Urinary bladder (tissue), 4 donors: ENCODE measurements around the gene BHMT. TPM values are rescaled to one million over a fixed set of nuclear protein-coding genes. Genes with fewer than 3 reads are reported as not detected.
"Not testable (repeated sequence)": the region's sequence is repeated elsewhere in the genome, so short reads cannot be mapped to it uniquely, and the experiment has no call there.

Experiments used
- DNase-seq: peaks from one replicate; pipeline ENCODE4 v3.0.0-alpha.2; 2015; ENCODE audit errors: extremely low spot score
- H3K27ac ChIP-seq: one replicate; pipeline ENCODE4 v1.5.1; 2013; ENCODE audit warnings: low read depth, mild to moderate bottlenecking, moderate library complexity
- H3K36me3 ChIP-seq: one replicate; pipeline ENCODE4 v1.6.1; 2013; ENCODE audit warnings: mild to moderate bottlenecking, moderate library complexity; ENCODE audit not compliant: insufficient read depth
- H3K4me1 ChIP-seq: one replicate; pipeline ENCODE4 v1.6.1; 2013; ENCODE audit warnings: mild to moderate bottlenecking, moderate library complexity; ENCODE audit not compliant: insufficient read depth
- H3K4me3 ChIP-seq: one replicate; pipeline ENCODE4 v1.5.1; 2013; ENCODE audit warnings: low read depth, low read length
- WGBS: extraction: QIAGEN DNeasy Blood & Tissue Kit; methylation state at CpG from one replicate; pipeline ENCODE4 v1.1.7; 2013; 5-methylcytosine and 5-hydroxymethylcytosine counted together
- polyA plus RNA-seq: library from polyadenylated mRNA; stranded (reverse); fragments of 200-250 nt; gene quantifications from one replicate; pipeline ENCODE4 v1.2.3, GENCODE V29; 2013
- total RNA-seq: library from RNA; depleted of rRNA; stranded (reverse); fragments of >200 nt; gene quantifications from one replicate; pipeline ENCODE4 v1.2.3, GENCODE V29; 2014
- donor health status: healthy with polysubstance abuse.
- donor health status: healthy.

BHMT gene
- total and polyA plus RNA-seq, 2 donors, result 8.2 to 11.6 TPM

DNA sequence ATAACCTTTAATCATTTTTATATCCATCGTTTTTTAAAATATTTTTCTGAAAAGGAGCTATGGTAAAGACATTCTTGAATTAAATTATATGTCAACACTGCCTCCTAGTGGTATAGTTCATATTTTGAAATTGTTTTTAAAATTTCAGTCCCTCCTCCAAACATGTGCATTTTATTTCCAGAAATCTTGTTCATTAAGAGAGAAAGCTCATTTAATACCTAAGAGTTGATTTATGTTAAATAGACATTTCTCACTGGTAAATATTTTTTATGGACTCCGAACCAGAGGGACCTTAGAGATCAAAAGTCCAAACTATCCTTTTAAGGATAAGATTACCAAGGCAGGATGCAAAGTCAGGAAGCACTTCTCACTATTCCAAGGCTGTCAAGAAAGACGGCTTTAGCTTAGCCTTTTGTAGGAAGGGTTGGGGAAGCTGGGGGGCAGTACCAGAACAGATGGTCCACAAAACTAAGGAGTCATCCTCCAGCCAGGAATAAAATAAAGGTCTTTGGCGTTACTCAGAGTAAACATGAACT is 21.6 kb downstream of the BHMT start:
- DNase-seq, result no peak
- Histone ChIP-seq H3K4me3 (no peak overlapping the region), H3K27ac (no peak overlapping the region), H3K4me1 (no peaks in the 10 kb centered on the region), H3K36me3 (no peaks in the 10 kb centered on the region)
- WGBS, result 5% methylated on average over 4 of the region's 4 CpGs

DNA sequence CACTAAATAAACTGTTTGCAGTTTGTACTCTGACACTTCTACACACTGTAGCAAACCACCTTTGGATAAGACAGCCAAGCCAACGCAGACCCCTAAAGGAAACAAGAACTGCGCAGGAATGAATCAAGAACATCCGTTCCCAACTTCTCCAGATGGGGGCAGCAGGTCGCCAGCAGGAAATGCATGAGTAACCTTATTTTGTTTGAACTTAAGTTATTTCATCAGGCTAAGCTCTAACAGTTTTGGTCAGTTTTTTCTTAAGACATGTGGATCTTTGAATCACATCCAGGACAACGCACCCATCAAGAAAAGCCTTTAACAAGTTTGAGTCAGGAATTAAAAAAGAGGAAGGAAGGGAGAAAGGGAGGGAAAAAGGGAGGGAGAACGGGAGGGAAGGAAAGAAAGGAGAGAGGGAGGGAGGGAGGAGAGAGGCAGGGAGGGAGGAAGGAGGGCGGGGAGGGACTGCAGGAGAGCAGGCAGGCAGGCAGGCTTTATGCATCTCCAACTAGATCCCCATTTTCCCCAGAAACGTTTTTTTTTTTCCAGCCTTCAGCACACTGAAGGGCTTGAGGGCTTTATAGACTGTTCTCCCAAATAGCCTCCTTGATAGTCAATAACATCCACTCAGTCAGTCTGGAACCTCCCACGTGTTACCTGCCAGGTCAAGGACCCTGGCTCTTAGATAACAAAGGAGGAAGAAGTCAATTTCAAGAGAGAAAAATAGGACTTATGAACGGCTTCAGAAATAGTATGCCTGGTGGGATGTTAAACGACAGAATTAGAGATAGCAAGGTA is 22.2 kb downstream of the BHMT start:
- Histone ChIP-seq H3K27ac (no peak overlapping the region), H3K4me1 (no peaks in the 10 kb centered on the region), H3K36me3 (no peaks in the 10 kb centered on the region), H3K4me3 (no peak overlapping the region)
- WGBS, result 3% methylated on average over 11 of the region's 11 CpGs
- DNase-seq, result peak; percentile 77

DNA sequence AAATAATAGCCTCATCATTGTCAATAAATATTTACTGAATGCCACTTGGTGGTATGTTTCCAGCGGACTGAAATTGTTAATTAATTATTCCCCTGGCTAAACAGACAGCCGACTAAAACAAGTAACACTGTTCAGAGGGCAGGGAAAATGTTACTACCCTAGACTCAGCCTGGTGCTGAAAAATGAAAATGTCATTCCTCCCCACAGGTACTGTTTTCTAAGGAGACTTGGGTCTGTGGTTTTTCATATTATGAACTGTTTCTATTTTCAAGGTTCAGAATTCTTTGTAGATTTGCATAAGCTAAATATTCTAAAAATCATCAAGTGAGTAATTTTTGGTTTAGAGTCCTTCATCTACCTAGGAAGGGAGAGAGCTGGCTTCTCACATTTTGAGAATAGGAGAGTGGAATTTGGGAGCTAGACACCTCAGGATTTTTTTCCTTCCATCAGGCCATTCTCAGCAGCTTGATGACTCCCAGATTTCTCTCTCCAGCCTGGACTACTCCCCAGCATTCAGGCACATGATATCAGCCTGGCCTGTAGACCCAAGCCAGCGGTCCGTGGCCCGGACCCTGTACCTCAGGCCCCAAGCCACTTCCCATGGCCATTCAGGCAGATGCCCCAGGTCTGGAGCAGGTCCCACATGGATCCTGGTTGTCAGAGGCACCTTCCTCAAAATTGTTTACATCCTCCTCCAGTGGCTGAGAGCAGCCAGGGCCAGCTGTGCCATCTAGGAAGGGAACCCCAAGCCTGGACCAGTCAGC is 24.4 kb downstream of the BHMT start:
- Histone ChIP-seq H3K36me3 (no peaks in the 10 kb centered on the region), H3K4me1 (no peaks in the 10 kb centered on the region), H3K27ac (no peak overlapping the region), H3K4me3 (no peak overlapping the region)
- DNase-seq, result no peak
- 87% methylated on average over 5 of the region's 5 CpGs for WGBS

DNA sequence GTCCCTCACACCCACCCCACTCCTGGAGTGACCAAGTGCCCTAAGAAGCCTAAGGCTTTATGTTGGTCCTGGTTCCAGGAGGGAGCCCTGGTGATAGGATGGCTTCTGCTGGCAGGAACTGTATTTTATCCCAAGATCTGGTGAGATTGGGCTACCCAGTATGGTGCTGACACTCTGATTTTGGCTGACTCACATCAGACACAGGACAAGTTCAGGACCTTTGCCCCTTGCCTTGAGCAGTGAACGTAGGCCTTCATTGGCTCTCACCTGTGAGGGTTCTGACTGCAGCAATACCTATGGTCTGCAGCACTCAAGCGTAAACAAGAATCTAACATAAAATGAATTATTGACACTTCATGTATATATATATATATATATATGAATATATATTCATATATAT is 25.0 kb downstream of the BHMT start:
- WGBS, result 92% methylated on average over 2 of the region's 2 CpGs
- no peaks in the 10 kb centered on the region for H3K4me1 ChIP-seq
- H3K27ac ChIP-seq, result no peak overlapping the region
- no peak overlapping the region for H3K4me3 ChIP-seq
- DNase-seq, result no peak
- no peaks in the 10 kb centered on the region for H3K36me3 ChIP-seq

DNA sequence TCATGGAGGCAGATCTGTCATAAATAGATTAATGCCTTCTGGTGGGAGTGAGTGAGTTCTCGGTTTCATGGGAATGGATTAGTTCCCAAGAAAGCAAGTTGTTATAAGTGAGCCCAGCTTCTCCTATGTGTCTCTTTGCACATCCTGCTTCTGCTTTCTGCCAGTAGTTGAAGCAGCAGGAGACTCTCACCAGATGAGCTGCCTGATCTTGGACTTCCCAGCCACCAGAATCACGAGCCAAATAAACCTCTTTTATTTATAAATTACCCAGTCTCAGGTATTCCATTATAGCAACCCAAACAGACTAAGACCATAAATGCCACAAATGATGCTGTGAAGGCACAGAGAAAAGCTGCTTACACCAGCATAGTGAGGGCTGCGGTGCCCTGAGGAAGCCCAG is 28.9 kb downstream of the BHMT start:
- Histone ChIP-seq H3K27ac (no peak overlapping the region), H3K4me3 (no peak overlapping the region), H3K36me3 (no peaks in the 10 kb centered on the region), H3K4me1 (no peaks in the 10 kb centered on the region)
- 78% methylated on average over 3 of the region's 3 CpGs for WGBS
- DNase-seq, result no peak

DNA sequence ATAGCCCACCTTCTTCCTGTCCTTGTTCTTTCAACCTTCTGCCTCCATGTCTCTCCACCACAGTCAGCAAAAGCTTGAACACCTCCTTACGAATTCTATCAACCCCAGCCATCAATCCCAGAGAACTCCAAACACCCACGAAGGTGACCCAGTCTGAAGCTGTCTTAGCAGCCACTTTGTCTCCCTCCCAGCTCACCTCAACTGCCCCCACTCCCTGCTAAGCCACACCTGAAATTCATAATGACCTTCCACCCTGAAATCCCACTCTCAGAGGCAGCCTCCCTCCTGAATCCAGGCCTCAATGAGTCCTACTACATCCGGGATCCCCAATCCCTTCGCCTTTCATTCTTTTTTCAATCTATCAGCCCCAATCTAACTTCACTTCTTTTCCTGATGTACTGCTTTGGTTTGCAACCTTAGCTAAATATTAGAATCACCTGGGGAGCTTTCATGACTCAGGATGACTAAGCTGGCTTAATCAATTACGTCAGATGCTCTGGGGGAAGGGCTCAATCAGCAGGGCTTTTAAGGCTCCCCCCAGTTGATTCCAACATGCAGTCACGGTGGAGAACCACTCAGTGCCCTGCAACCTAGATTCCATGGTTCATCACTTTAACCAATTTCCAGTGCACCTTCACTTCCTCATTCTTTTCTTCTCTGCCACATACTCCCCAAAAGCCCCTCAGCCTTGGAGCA is 32.2 kb downstream of the BHMT start:
- 77% methylated on average over 6 of the region's 6 CpGs for WGBS
- H3K4me1 ChIP-seq, result no peaks in the 10 kb centered on the region
- H3K36me3 ChIP-seq, result no peaks in the 10 kb centered on the region
- no peak overlapping the region for H3K4me3 ChIP-seq
- no peak for DNase-seq
- H3K27ac ChIP-seq, result no peak overlapping the region

DNA sequence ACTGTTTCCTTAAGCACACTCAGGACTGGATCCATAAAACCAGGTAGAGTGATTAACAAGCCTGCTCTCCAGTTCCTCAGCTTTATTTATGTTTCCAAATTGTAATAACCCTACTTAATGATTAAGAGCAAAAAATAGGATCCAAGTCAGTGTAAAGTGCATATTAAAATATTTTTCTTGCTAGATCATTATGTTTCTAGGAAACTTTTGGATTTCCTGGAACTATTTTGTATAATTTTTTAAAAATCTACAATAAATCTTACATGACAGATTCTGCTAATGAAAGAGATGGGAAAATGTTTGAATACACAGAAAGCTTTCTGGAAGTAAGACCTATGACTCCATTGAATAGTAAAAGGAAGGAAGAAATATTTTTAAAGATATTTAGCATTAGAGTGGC is 35.5 kb downstream of the BHMT start:
- no peak for DNase-seq
- Histone ChIP-seq H3K4me3 (no peak overlapping the region), H3K27ac (no peak overlapping the region), H3K36me3 (no peaks in the 10 kb centered on the region), H3K4me1 (no peaks in the 10 kb centered on the region)

DNA sequence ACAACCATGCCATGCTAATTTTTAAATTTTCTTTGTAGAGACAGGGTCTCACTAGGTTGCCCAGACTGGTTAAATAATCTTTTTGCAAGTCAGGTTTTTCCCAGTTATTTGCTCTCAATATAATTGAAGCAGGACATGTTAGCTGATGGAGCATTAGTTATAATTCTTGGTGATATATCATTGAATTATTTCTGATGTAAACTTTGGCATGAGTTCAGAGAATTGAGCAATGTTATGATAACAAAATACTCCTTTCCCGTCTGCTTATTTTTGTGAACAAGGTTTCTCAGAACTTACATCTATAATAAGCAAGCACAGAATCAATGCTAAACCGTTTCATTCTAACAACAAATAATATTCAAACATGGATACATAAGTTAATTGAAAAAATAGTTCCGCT is 37.8 kb downstream of the BHMT start:
- Histone ChIP-seq H3K36me3 (no peaks in the 10 kb centered on the region), H3K27ac (no peak overlapping the region), H3K4me1 (no peaks in the 10 kb centered on the region), H3K4me3 (no peak overlapping the region)
- 67% methylated on average over 3 of the region's 3 CpGs for WGBS
- DNase-seq, result no peak

DNA sequence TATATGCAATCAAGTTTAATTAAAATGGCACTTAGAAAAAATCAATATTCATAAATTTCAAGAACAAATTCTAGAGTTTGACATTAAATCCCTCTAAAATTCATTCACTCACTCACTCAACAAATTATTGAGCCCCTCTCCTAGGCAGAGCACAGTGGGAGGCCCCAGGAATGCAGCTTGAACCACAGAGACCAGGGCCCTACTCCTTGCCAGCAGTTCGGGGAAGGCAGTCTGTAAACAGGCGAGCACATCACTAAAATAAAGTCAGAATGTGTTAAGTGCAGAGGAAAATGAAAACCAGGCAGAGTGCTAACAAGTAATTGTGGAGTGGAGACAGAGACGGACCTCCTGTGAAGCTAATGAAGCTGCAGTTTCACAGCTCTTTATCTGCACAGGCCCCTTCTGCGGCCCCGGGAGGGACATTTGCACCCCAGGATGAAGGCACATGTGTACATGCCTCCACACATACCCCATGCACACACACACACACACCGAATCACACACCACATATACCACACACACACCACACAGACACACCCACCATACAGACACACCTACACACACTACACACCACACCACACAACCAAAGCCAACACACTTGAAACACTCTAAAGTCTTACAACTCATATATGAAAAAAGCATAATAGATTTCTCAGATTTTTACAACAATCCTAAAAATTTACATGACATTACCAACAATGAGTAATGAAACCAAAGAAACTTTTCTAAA is 40.5 kb downstream of the BHMT start:
- no peak overlapping the region for H3K27ac ChIP-seq
- no peaks in the 10 kb centered on the region for H3K36me3 ChIP-seq
- no peaks in the 10 kb centered on the region for H3K4me1 ChIP-seq
- 65% methylated on average over 6 of the region's 6 CpGs for WGBS
- no peak overlapping the region for H3K4me3 ChIP-seq
- DNase-seq, result no peak

DNA sequence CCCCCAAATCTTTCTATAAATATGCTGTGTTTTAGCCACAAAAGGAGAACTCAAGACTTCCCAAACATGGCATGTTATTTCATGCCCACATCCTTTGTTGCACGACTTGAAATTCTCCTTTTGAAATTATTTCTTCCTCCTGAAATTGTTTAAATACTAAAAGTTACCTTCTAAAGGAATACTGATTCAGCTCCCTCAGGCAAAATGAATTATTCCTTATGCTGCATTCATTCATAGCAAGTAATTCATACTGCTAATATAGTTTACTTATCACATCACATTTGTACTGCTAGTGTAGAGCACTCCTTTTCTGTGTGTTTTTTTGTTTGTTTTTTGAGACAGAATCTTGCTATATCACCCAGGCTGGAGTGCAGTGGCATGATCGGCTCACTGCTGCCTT is 45.7 kb downstream of the BHMT start:
- DNase-seq, result no peak
- Histone ChIP-seq H3K36me3 (no peaks in the 10 kb centered on the region), H3K4me3 (no peak overlapping the region), H3K4me1 (no peaks in the 10 kb centered on the region), H3K27ac (no peak overlapping the region)
- 73% methylated on average over 2 of the region's 2 CpGs for WGBS

DNA sequence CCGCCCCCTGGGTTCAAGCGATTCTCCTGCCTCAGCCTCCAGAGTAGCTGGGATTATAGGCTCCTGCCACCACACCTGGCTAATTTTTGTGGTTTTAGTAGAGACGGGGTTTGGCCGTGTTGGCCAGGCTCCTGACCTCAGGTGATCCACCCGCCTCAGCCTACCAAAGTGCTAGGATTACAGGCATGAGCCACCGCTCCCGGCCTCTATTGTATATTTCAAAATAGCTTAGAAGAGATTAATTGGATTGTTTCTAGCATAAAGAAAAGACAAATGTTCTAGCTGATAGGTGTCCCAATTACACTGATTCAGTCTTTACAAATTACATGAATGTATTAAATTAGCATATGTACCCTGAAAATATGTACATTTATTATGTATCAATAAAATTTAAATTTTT is 50.0 kb downstream of the BHMT start:
- not testable (repeated sequence) for H3K36me3 ChIP-seq, H3K4me3 ChIP-seq, H3K4me1 ChIP-seq, H3K27ac ChIP-seq, DNase-seq
- 92% methylated on average over 7 of the region's 7 CpGs for WGBS

DNA sequence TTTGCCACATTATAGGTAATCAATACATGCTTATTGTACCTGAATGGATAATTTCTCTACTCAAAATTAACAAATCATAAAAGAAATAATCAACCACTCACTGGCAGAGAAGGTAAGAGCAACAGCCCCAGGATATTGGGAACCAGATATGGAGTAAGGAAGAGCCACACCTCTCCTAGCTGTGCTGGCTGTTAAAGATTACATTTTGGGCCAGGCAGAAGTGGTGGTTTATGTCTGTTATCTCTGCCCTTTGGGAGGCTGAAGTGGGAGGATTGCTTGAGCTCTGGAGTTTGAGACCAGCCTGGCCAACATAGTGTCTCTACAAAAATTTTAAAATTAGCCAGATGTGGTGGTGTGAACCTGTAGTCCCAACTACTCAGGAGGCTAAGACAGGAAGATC is 56.4 kb downstream of the BHMT start:
- Histone ChIP-seq H3K36me3 (no peaks in the 10 kb centered on the region), H3K27ac (no peak overlapping the region), H3K4me1 (no peaks in the 10 kb centered on the region), H3K4me3 (no peak overlapping the region)
- DNase-seq, result no peak

DNA sequence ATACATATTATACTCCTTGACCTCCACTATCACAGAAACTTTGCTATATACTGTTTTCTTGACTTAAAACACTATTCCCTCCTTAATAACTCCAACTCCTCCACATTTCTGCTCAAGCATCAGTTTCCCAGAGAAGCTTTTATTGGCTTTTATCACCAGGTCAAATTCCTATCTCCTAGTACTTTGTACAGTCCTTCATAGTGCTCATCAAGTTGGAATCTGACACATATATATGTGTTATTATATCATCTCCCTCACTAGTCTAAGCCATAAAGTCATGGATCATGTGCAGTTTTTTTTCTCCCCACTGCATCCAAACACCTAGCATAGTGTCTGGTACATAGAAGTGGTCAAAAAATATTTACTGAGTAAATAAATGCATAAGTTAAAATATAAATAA is 59.1 kb downstream of the BHMT start:
- H3K4me3 ChIP-seq, result no peak overlapping the region
- no peak overlapping the region for H3K27ac ChIP-seq
- no peak for DNase-seq
- H3K36me3 ChIP-seq, result no peaks in the 10 kb centered on the region
- no peaks in the 10 kb centered on the region for H3K4me1 ChIP-seq
